ENCODE measurements around the gene RER1.

The RER1 gene

GRCh38 chr1:2391041-2391930 is at the start of gene RER1, which contains the start of gene MORN1:
TSS of gene RER1 (plus strand) at chr1:2391841. CDS start at chr1:2395791, 3,950 bp downstream.
TSS of gene MORN1 (minus strand) at chr1:2391554. CDS start at chr1:2391533, 21 bp downstream.
- DNase-seq (ENCODE audit: low spot score): peak; percentile 99
- no peak for TF ChIP-seq CTCF (IDR thresholded peaks at IDR 0.05)
- Histone ChIP-seq H3K27ac (peak within 1 kb of the TSS; percentile 84 to 92), H3K4me3 (peak within 1 kb of the TSS; percentile 95)

GRCh38 chr1:2342384-2343022 is 49.1 kb upstream of the RER1 start:
- no peak overlapping the region for H3K4me3 ChIP-seq
- no peak overlapping the region for H3K27ac ChIP-seq
- no peak for DNase-seq (ENCODE audit: low spot score)
- TF ChIP-seq CTCF (IDR thresholded peaks at IDR 0.05): no peak

GRCh38 chr1:2343023-2343935 is 48.4 kb upstream of the RER1 start:
- no peak for DNase-seq (ENCODE audit: low spot score)
- Histone ChIP-seq H3K4me3 (no peak overlapping the region), H3K27ac (no peak overlapping the region)
- no peak for TF ChIP-seq CTCF (IDR thresholded peaks at IDR 0.05)

GRCh38 chr1:2344121-2344681 is 47.4 kb upstream of the RER1 start:
- no peak overlapping the region for H3K27ac ChIP-seq
- DNase-seq (ENCODE audit: low spot score): no peak
- TF ChIP-seq CTCF (IDR thresholded peaks at IDR 0.05): no peak
- H3K4me3 ChIP-seq: no peak overlapping the region

GRCh38 chr1:2344744-2345296 is 46.8 kb upstream of the RER1 start:
- H3K27ac ChIP-seq: no peak overlapping the region
- DNase-seq (ENCODE audit: low spot score): no peak
- no peak for TF ChIP-seq CTCF (IDR thresholded peaks at IDR 0.05)
- H3K4me3 ChIP-seq: no peak overlapping the region
